ENCODE measurements around the gene RELN.
"Not testable (repeated sequence)": the region's sequence is repeated elsewhere in the genome, so short reads cannot be mapped to it uniquely, and the experiment has no call there.

The RELN gene

GRCh38 chr7:103813970-103814369 is 175.5 kb downstream of the RELN start:
- no peaks in the 10 kb centered on the region for H3K9me3 Mint-ChIP-seq
- H3K4me3 Mint-ChIP-seq: no peak overlapping the region
- no peak overlapping the region for H3K27ac Mint-ChIP-seq
- peaks cover 39% of the 10 kb centered on the region for H3K4me1 Mint-ChIP-seq
- peaks cover 2% of the 10 kb centered on the region for H3K27me3 Mint-ChIP-seq
- no peaks in the 10 kb centered on the region for H3K36me3 Mint-ChIP-seq

GRCh38 chr7:103811997-103812396 is 177.5 kb downstream of the RELN start:
- Mint-ChIP-seq H3K4me3 (peak overlapping the region; percentile 72), H3K27ac (no peak overlapping the region), H3K36me3 (no peaks in the 10 kb centered on the region), H3K27me3 (no peaks in the 10 kb centered on the region), H3K4me1 (peaks cover 39% of the 10 kb centered on the region), H3K9me3 (no peaks in the 10 kb centered on the region)

DNA sequence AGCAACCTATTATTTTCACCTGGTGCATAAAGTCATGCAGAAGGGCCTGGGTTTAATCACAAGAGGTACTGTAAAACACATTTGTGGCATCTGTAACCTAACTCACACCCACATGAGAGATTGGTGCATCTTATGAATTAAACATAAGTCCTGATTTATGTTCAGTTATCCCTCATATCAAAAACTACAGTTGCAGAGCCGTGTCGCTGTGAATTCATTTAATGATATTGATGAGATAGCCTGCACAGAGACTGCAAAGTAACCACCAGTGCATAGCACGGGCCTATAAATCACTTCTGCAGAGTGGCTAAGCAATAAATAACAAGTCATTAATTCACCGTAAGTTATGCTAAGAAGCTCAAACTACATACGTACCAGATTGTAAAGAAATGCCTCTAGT is 178.2 kb downstream of the RELN start:
- Mint-ChIP-seq H3K36me3 (no peaks in the 10 kb centered on the region), H3K4me3 (peak overlapping the region; percentile 72), H3K27ac (no peak overlapping the region), H3K9me3 (no peaks in the 10 kb centered on the region), H3K27me3 (no peaks in the 10 kb centered on the region), H3K4me1 (peaks cover 39% of the 10 kb centered on the region)

GRCh38 chr7:103810112-103810744 is 179.2 kb downstream of the RELN start:
- Mint-ChIP-seq H3K36me3 (no peaks in the 10 kb centered on the region), H3K4me3 (no peak overlapping the region), H3K9me3 (no peaks in the 10 kb centered on the region), H3K27me3 (no peaks in the 10 kb centered on the region), H3K27ac (no peak overlapping the region), H3K4me1 (peaks cover 39% of the 10 kb centered on the region)

- H3K9me3 Mint-ChIP-seq: no peaks in the 10 kb centered on the region
- H3K36me3 Mint-ChIP-seq: no peaks in the 10 kb centered on the region
- H3K4me3 Mint-ChIP-seq: no peak overlapping the region
- no peak overlapping the region for H3K27ac Mint-ChIP-seq
- H3K4me1 Mint-ChIP-seq: peaks cover 39% of the 10 kb centered on the region
- H3K27me3 Mint-ChIP-seq: no peaks in the 10 kb centered on the region
Measured at GRCh38 chr7:103809229-103809994, 180.0 kb downstream of the RELN start.

DNA sequence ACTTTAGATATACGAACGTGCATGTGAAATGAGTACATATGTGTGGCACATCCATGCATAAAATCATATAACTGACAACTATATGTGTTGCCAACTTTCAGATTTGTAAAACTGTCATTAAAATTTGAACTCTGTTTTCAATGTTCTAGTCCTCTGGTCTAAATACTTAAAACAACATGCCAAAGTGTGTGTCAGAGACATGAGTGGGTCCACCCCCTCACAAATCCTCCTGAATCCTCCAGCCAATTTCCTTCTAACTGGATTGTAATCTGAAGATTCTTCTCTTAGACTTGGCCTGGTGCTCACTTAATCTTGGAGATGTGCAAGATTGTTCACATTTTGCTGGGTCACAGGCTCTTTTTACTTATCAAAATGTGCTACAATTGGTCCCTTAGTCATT is 184.1 kb downstream of the RELN start:
- no peaks in the 10 kb centered on the region for H3K27me3 Mint-ChIP-seq
- no peaks in the 10 kb centered on the region for H3K36me3 Mint-ChIP-seq
- H3K27ac Mint-ChIP-seq: no peak overlapping the region
- H3K4me1 Mint-ChIP-seq: peaks cover 15% of the 10 kb centered on the region
- no peak overlapping the region for H3K4me3 Mint-ChIP-seq
- H3K9me3 Mint-ChIP-seq: no peaks in the 10 kb centered on the region

DNA sequence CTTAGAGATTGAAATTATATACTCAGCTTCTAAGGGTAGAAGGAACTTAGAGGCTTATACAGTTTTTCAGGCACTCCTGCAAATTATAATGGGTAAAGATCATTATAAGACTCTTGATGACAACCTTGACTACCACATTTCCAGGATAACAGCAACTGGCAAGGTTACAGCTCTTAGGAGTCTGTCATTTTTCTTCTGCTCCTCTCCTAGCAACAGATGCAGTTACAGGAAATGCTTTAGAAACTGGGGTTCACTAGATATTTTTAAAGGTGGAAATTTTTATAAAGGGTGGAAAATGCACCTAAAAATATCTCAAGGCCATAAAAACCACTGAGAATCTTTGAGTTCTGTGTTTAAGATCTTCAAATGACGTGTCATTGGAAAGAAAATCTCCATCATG is 185.8 kb downstream of the RELN start:
- no peak overlapping the region for H3K4me3 Mint-ChIP-seq
- no peaks in the 10 kb centered on the region for H3K9me3 Mint-ChIP-seq
- H3K27me3 Mint-ChIP-seq: no peaks in the 10 kb centered on the region
- H3K36me3 Mint-ChIP-seq: no peaks in the 10 kb centered on the region
- H3K27ac Mint-ChIP-seq: no peak overlapping the region
- H3K4me1 Mint-ChIP-seq: no peaks in the 10 kb centered on the region

- H3K27ac Mint-ChIP-seq: no peak overlapping the region
- no peak overlapping the region for H3K4me3 Mint-ChIP-seq
- no peaks in the 10 kb centered on the region for H3K27me3 Mint-ChIP-seq
- no peaks in the 10 kb centered on the region for H3K9me3 Mint-ChIP-seq
- H3K4me1 Mint-ChIP-seq: no peaks in the 10 kb centered on the region
- no peaks in the 10 kb centered on the region for H3K36me3 Mint-ChIP-seq
Measured at GRCh38 chr7:103799298-103799697, 190.2 kb downstream of the RELN start.

DNA sequence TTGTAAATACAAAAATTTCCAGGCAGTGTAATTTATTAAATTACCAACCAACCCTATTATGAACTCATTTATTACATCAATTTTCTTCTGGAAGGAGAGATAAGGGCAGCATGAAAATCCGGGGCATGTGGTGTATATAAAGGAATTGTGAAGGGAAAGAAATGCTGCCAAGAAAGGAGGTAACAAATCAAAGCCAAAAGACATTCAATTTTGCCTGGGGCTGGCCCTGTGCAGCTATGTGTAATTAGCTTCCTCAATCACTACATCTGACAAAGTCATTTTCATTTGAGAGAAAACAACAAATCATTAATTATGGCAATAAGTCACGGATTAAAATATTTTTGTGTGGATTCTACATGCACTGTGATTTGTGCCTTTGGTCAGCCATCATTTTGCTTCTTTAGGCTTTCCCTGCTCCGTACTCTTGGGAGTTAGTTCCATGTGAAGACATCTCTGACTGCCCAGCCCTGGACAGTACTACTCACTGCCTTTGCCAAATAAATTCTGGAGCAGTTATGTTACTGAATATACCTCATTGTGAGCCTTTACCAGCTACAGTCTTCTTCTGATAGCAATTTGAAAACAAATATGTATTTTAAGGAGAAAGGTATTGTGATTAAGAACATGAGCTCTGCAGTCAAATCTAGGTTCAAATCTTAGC is 191.7 kb downstream of the RELN start:
- Mint-ChIP-seq H3K27me3 (no peaks in the 10 kb centered on the region), H3K36me3 (no peaks in the 10 kb centered on the region), H3K4me1 (no peaks in the 10 kb centered on the region), H3K27ac (no peak overlapping the region), H3K4me3 (no peak overlapping the region), H3K9me3 (no peaks in the 10 kb centered on the region)

GRCh38 chr7:103796327-103796962 is 193.0 kb downstream of the RELN start:
- Mint-ChIP-seq H3K27ac (no peak overlapping the region), H3K27me3 (no peaks in the 10 kb centered on the region), H3K36me3 (no peaks in the 10 kb centered on the region), H3K4me3 (no peak overlapping the region), H3K9me3 (peaks cover 4% of the 10 kb centered on the region), H3K4me1 (no peaks in the 10 kb centered on the region)

- H3K36me3 Mint-ChIP-seq: no peaks in the 10 kb centered on the region
- no peak overlapping the region for H3K4me3 Mint-ChIP-seq
- H3K27me3 Mint-ChIP-seq: no peaks in the 10 kb centered on the region
Measured at GRCh38 chr7:103795787-103796186, 193.7 kb downstream of the RELN start.

GRCh38 chr7:103795107-103795506 is 194.4 kb downstream of the RELN start:
- no peak overlapping the region for H3K27ac Mint-ChIP-seq

More at GRCh38 chr7:103795787-103796186, 193.7 kb downstream of the RELN start:
- Mint-ChIP-seq H3K9me3 (peaks cover 10% of the 10 kb centered on the region), H3K4me1 (no peaks in the 10 kb centered on the region), H3K27ac (no peak overlapping the region)

DNA sequence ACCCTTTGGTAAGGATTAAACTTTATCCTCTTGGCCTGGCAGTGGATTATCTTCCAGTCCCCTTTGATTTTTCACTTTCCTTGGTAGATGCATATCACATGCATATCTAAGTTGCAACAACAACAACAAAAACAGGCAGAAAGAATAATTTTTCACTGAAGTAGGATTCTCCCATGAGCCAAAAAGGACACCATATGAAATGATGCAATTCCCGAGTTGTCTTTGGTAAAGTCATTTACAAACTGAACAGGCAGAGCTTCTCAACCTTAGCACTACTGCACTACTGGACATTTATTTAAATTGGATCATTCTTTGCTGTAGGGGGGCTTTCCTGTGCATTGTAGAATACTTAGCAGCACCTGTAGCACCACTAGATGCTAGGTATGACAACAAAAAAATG is 195.0 kb downstream of the RELN start:
- Mint-ChIP-seq H3K9me3 (peaks cover 10% of the 10 kb centered on the region), H3K4me1 (no peaks in the 10 kb centered on the region), H3K4me3 (no peak overlapping the region), H3K36me3 (no peaks in the 10 kb centered on the region), H3K27me3 (no peaks in the 10 kb centered on the region), H3K27ac (no peak overlapping the region)

More at GRCh38 chr7:103795107-103795506, 194.4 kb downstream of the RELN start:
- Mint-ChIP-seq H3K27me3 (no peaks in the 10 kb centered on the region), H3K4me3 (no peak overlapping the region), H3K9me3 (peaks cover 10% of the 10 kb centered on the region), H3K4me1 (no peaks in the 10 kb centered on the region), H3K36me3 (no peaks in the 10 kb centered on the region)

- Mint-ChIP-seq H3K4me1 (no peaks in the 10 kb centered on the region), H3K27me3 (no peaks in the 10 kb centered on the region), H3K27ac (no peak overlapping the region), H3K36me3 (no peaks in the 10 kb centered on the region), H3K4me3 (no peak overlapping the region), H3K9me3 (peaks cover 10% of the 10 kb centered on the region)
Measured at GRCh38 chr7:103793614-103794013, 195.8 kb downstream of the RELN start.

DNA sequence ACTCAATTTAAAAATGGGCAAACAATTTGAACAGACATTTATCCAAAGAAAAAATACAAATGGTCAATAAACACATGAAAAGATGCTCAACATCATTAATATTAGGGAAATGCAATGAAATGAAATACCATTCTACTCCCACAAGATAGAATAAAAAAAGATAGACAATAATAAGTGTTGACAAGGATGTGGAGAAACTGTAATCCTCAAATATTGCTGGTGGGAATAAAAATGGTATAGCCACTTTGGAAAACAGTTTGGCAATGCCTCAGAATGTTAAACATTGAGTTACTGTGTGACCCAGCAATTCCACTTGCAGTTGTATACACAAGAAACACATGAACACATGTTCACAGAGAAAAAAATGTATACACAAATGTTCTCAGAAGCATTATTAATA is 197.6 kb downstream of the RELN start:
- Mint-ChIP-seq H3K9me3 (peaks cover 10% of the 10 kb centered on the region), H3K27ac (no peak overlapping the region), H3K4me1 (no peaks in the 10 kb centered on the region), H3K36me3 (no peaks in the 10 kb centered on the region), H3K4me3 (no peak overlapping the region), H3K27me3 (peaks cover under 1% of the 10 kb centered on the region)

DNA sequence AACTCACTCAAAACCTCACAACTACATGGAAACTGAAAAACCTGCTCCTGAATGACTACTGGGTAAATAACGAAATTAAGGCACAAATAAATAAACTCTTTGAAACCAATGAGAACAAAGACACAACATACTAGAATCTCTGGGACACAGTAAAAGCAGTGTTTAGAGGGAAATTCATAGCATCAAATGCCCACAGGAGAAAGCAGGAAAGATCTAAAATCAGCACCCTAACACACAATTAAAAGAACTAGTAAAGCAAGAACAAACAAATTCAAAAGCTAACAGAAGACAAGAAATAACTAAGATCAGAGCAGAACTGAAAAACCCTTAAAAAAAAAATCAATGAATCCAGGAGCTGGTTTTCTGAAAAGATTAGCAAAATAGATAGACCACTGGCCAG is 202.4 kb downstream of the RELN start:
- not testable (repeated sequence) for H3K27me3 Mint-ChIP-seq, H3K9me3 Mint-ChIP-seq, H3K4me3 Mint-ChIP-seq, H3K4me1 Mint-ChIP-seq, H3K27ac Mint-ChIP-seq, H3K36me3 Mint-ChIP-seq
